B cell (primary cell): ENCODE measurements around the gene CEP44.

Experiments used
- CTCF ChIP-seq: fragments of 200-600 bp; IDR thresholded peaks from one replicate; pipeline ENCODE4 v1.8.0; 2022; ENCODE audit warnings: antibody characterized with exemption, mild to moderate bottlenecking
- EZH2 ChIP-seq: IDR thresholded peaks from 2 replicates; pipeline ENCODE4 v1.6.1; 2012; ENCODE audit warnings: borderline replicate concordance, low read depth, mild to moderate bottlenecking, moderate library complexity, low read length; ENCODE audit not compliant: insufficient read depth, poor library complexity, severe bottlenecking

- TF ChIP-seq CTCF = no peak
- TF ChIP-seq EZH2 = no peak
Measured at GRCh38 chr4:174362340-174362739, 78.6 kb downstream of the CEP44 start.
